Activated CD8-positive, alpha-beta memory T cell treated with anti-CD3 and anti-CD28 coated beads, Interleukin-2, amount 50 U/mL, for 4 hours (primary cell): ENCODE measurements around the gene COQ3.
"Not testable (repeated sequence)": the region's sequence is repeated elsewhere in the genome, so short reads cannot be mapped to it uniquely, and the experiment has no call there.

Source experiments
- DNase-seq: peaks from one replicate; pipeline ENCODE4 v3.0.0-alpha.2; 2020

The COQ3 gene

GRCh38 chr6:99378636-99379035, 15.4 kb downstream of the COQ3 start:
- no peak for DNase-seq

- no peak for DNase-seq
Measured at GRCh38 chr6:99369533-99369932, 24.5 kb downstream of the COQ3 start.

GRCh38 chr6:99366852-99367251, 27.1 kb downstream of the COQ3 start:
- no peak for DNase-seq

- DNase-seq, result no peak
Measured at GRCh38 chr6:99364026-99364425, 30.0 kb downstream of the COQ3 start.

- DNase-seq, result no peak
Measured at GRCh38 chr6:99362678-99363268, 31.2 kb downstream of the COQ3 start.

- DNase-seq, result no peak
Measured at GRCh38 chr6:99359800-99360199, 34.2 kb downstream of the COQ3 start.

GRCh38 chr6:99356641-99357040, 37.4 kb downstream of the COQ3 start:
- DNase-seq, result no peak

GRCh38 chr6:99354983-99355382, 39.0 kb downstream of the COQ3 start:
- DNase-seq, result no peak

GRCh38 chr6:99353126-99353525, 40.9 kb downstream of the COQ3 start:
- no peak for DNase-seq

GRCh38 chr6:99350573-99350972, 43.4 kb downstream of the COQ3 start:
- no peak for DNase-seq

GRCh38 chr6:99349171-99350141, 44.5 kb downstream of the COQ3 start, which contains the start of gene FAXC:
FAXC (minus strand) TSS chr6:99349674; CDS start chr6:99349372, 302 bp downstream.
- DNase-seq, result no peak

GRCh38 chr6:99348288-99349170, 45.5 kb downstream of the COQ3 start:
- DNase-seq, result no peak

- DNase-seq, result no peak
Measured at GRCh38 chr6:99347804-99348203, 46.2 kb downstream of the COQ3 start.

GRCh38 chr6:99346595-99346994, 47.4 kb downstream of the COQ3 start:
- no peak for DNase-seq

- no peak for DNase-seq
Measured at GRCh38 chr6:99345164-99345563, 48.8 kb downstream of the COQ3 start.

GRCh38 chr6:99344289-99344688, 49.7 kb downstream of the COQ3 start:
- no peak for DNase-seq

- DNase-seq, result no peak
Measured at GRCh38 chr6:99341862-99342455, 52.0 kb downstream of the COQ3 start.

GRCh38 chr6:99338188-99338587, 55.8 kb downstream of the COQ3 start:
- DNase-seq, result no peak

- DNase-seq, result not testable (repeated sequence)
Measured at GRCh38 chr6:99335298-99335697, 58.7 kb downstream of the COQ3 start.

- no peak for DNase-seq
Measured at GRCh38 chr6:99334526-99335127, 59.4 kb downstream of the COQ3 start.

GRCh38 chr6:99333068-99333467, 60.9 kb downstream of the COQ3 start:
- DNase-seq, result no peak

- DNase-seq, result no peak
Measured at GRCh38 chr6:99331531-99331930, 62.5 kb downstream of the COQ3 start.
